Measurements from ENCODE around the gene MYOCD. TPM values are rescaled to one million over a fixed set of nuclear protein-coding genes. Genes with fewer than 3 reads are reported as not detected.

Gene MYOCD
- total and polyA plus RNA-seq, 2 of the 13 experiments (the other 11 are each of a cell fraction or from before 2014, with no cell fraction given), result not detected

- no peak for TF ChIP-seq MAZ (IDR thresholded peaks at IDR 0.05; ENCODE audit: borderline replicate concordance, low read depth, low read length)
- TF ChIP-seq MAZ (CRISPR knock-in tag; IDR thresholded peaks at IDR 0.05; ENCODE audit: low read depth), result no peak
Observed at GRCh38 chr17:12709063-12709462, 43.4 kb downstream of the MYOCD start (continued).

GRCh38 chr17:12712415-12712814 lies 46.7 kb downstream of the MYOCD start:
- no TSS peak for BruUV-seq (replicated peaks)
- Histone ChIP-seq H2AFZ (ENCODE audit: low read length) (no peak overlapping the region), H3K27me3 (ENCODE audit: control insufficient read depth in 1 of 2, insufficient read depth in 2 of 2, low read length in 2 of 2) (no peaks in the 10 kb centered on the region), H3K4me2 (ENCODE audit: low read depth, low read length) (no peak overlapping the region), H3K4me1 (ENCODE audit: insufficient read depth, low read length) (no peaks in the 10 kb centered on the region), H3K9ac (ENCODE audit: insufficient read depth, low read depth, low read length) (no peak overlapping the region), H3K4me3 (replicated peaks in 1 of 3; ENCODE audit: insufficient read depth in 1 of 3, low read depth in 2 of 3, low read length in 3 of 3) (no peak overlapping the region), H4K20me1 (ENCODE audit: insufficient read depth, low read length) (no peaks in the 10 kb centered on the region), H3K79me2 (ENCODE audit: insufficient read depth, low read length) (no peaks in the 10 kb centered on the region), H3K9me3 (ENCODE audit: low read length) (no peaks in the 10 kb centered on the region), H3K27ac (ENCODE audit: extremely low read length, insufficient read depth, low read length) (no peak overlapping the region), H3K36me3 (replicated peaks in 1 of 2; ENCODE audit: control insufficient read depth in 1 of 2, insufficient read depth in 2 of 2, low read length in 2 of 2) (no peaks in the 10 kb centered on the region)
- in situ Hi-C loops (cut with HindIII; ENCODE audit: extremely low pct_ligation_motif_present, low pct_unique_long_range_greater_than_20kb), result no loop called here
- ATAC-seq, result no peak
- no peak for DNase-seq (ENCODE audit: low spot score)
- 23% methylated on average over 4 of the region's 4 CpGs for WGBS (ENCODE audit: low lambda C conversion rate)
- no peak for FAIRE-seq
- ChIA-PET POLR2A (no interaction called here), CTCF (ENCODE audit: low intra/inter-chr PET ratio, low total read pairs) (no interaction called here)
- intact Hi-C loops (cut with micrococcal nuclease; ENCODE audit: unreplicated experiment), result no loop called here
- TF ChIP-seq ZEB1 (IDR thresholded peaks at IDR 0.05; ENCODE audit: insufficient replicate concordance, low read depth) (no peak), ZNF292 (CRISPR knock-in tag; IDR thresholded peaks at IDR 0.05; ENCODE audit: borderline replicate concordance, low read depth) (no peak)

- Histone ChIP-seq H3K4me1 (ENCODE audit: insufficient read depth, low read length) (no peaks in the 10 kb centered on the region), H3K9me3 (ENCODE audit: low read length) (no peaks in the 10 kb centered on the region), H3K27ac (ENCODE audit: extremely low read length, insufficient read depth, low read length) (no peak overlapping the region), H3K4me2 (ENCODE audit: low read depth, low read length) (no peak overlapping the region), H4K20me1 (ENCODE audit: insufficient read depth, low read length) (no peaks in the 10 kb centered on the region), H3K36me3 (replicated peaks in 1 of 2; ENCODE audit: control insufficient read depth in 1 of 2, insufficient read depth in 2 of 2, low read length in 2 of 2) (no peaks in the 10 kb centered on the region), H3K9ac (ENCODE audit: insufficient read depth, low read depth, low read length) (no peak overlapping the region), H2AFZ (ENCODE audit: low read length) (no peak overlapping the region), H3K79me2 (ENCODE audit: insufficient read depth, low read length) (no peaks in the 10 kb centered on the region), H3K27me3 (ENCODE audit: control insufficient read depth in 1 of 2, insufficient read depth in 2 of 2, low read length in 2 of 2) (no peaks in the 10 kb centered on the region), H3K4me3 (replicated peaks in 1 of 3; ENCODE audit: insufficient read depth in 1 of 3, low read depth in 2 of 3, low read length in 3 of 3) (no peak overlapping the region)
- in situ Hi-C loops (cut with HindIII; ENCODE audit: extremely low pct_ligation_motif_present, low pct_unique_long_range_greater_than_20kb), result no loop called here
- ATAC-seq (no peak), FAIRE-seq (no peak), DNase-seq (ENCODE audit: low spot score) (no peak)
- POLR2A ChIA-PET, result no interaction called here
- 30% methylated on average over 3 of the region's 3 CpGs for WGBS (ENCODE audit: low lambda C conversion rate)
- no TSS peak for BruUV-seq (replicated peaks)
- no peak for TF ChIP-seq ZNF556 (CRISPR knock-in tag; IDR thresholded peaks at IDR 0.05; ENCODE audit: borderline replicate concordance)
- TF ChIP-seq ZNF142 (CRISPR knock-in tag; IDR thresholded peaks at IDR 0.05), result no peak
- no peak for TF ChIP-seq TFAP4 (IDR thresholded peaks at IDR 0.05; ENCODE audit: borderline replicate concordance, low read depth)
- TF ChIP-seq RELA (CRISPR knock-in tag; IDR thresholded peaks at IDR 0.05), result no peak
- no peak for TF ChIP-seq NFKBIZ (CRISPR knock-in tag; IDR thresholded peaks at IDR 0.05)
- no peak for TF ChIP-seq KAT8 (CRISPR knock-in tag; IDR thresholded peaks at IDR 0.05)
- CTCF ChIA-PET (ENCODE audit: low intra/inter-chr PET ratio, low total read pairs), result no interaction called here
- intact Hi-C loops (cut with micrococcal nuclease; ENCODE audit: unreplicated experiment), result no loop called here
Observed at GRCh38 chr17:12712941-12713340, 47.3 kb downstream of the MYOCD start.

Measured in HepG2 (cell line).